Bronchial epithelial cell (primary cell): ENCODE data around the gene CCL27. TPM values are rescaled to one million over a fixed set of nuclear protein-coding genes. Genes with fewer than 3 reads are reported as not detected.

ENCODE experiments used
- DNase-seq: peaks from one replicate; pipeline ENCODE4 v3.0.0-alpha.2; 2010; ENCODE audit warnings: low read depth
- FAIRE-seq: peaks from 2 replicates; lab custom pipeline; 2011; peaks lifted over from hg19 to GRCh38; lab: Jason Lieb, UNC
- H3K27me3 ChIP-seq: 2 replicates; pipeline ENCODE4 v1.5.1; 2011; ENCODE audit warnings: low read length; ENCODE audit not compliant: control insufficient read depth, insufficient read depth
- H3K36me3 ChIP-seq: 2 replicates; pipeline ENCODE4 v1.5.1; 2011; ENCODE audit warnings: low read length; ENCODE audit not compliant: control insufficient read depth, insufficient read depth
- H3K4me3 ChIP-seq: 2 replicates; pipeline ENCODE4 v1.5.1; 2011; ENCODE audit warnings: mild to moderate bottlenecking, low read depth, low read length, control low read depth
- total RNA-seq: library from RNA; depleted of rRNA; stranded (reverse); fragments of >200 nt; gene quantifications from 2 replicates; pipeline ENCODE4 v1.2.1, GENCODE V29; 2014
- TF ChIP-seq, protein P1 (sequence below): IDR thresholded peaks from 2 replicates; pipeline ENCODE4 v1.5.1; 2011; ENCODE audit warnings: mild to moderate bottlenecking, moderate library complexity, low read length, control low read depth, inconsistent platforms; ENCODE audit not compliant: insufficient read depth, severe bottlenecking

Gene CCL27
- total RNA-seq, 1 donor from 2014 or later, result 0.26 TPM

DNA sequence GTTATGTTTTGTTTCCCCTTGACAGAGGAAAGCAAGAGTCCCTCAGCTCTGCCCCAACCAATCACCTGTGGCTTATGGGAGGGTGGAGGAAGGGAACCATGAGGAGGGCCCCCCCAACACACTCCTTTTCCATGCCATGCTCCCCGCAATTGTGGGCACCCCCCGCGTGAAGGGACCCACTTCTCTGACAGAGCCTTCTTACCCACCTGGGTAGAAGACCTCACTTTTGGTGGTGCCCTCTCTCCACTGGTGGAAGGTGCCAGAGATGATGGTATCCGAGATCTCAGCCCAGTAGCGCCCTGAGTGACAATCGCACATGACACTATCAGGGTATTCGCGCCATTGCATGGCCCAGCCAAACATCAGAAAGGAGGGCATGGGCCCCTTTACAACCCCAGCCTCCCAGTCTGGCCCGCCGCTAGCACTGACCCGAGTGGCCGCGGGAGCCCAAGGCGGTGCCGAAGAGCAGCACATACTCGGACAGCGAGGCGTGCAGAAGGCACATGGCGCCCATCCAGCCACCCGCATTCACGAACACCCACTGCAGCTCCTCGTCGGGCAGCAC lies 25.6 kb downstream of the CCL27 start:
- no peak for FAIRE-seq
- no peaks in the 10 kb centered on the region for H3K27me3 ChIP-seq
- TF ChIP-seq, protein P1, sequence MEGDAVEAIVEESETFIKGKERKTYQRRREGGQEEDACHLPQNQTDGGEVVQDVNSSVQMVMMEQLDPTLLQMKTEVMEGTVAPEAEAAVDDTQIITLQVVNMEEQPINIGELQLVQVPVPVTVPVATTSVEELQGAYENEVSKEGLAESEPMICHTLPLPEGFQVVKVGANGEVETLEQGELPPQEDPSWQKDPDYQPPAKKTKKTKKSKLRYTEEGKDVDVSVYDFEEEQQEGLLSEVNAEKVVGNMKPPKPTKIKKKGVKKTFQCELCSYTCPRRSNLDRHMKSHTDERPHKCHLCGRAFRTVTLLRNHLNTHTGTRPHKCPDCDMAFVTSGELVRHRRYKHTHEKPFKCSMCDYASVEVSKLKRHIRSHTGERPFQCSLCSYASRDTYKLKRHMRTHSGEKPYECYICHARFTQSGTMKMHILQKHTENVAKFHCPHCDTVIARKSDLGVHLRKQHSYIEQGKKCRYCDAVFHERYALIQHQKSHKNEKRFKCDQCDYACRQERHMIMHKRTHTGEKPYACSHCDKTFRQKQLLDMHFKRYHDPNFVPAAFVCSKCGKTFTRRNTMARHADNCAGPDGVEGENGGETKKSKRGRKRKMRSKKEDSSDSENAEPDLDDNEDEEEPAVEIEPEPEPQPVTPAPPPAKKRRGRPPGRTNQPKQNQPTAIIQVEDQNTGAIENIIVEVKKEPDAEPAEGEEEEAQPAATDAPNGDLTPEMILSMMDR, result no peak

GRCh38 chr9:34635556-34635955 lies 26.9 kb downstream of the CCL27 start:
- no peak for DNase-seq
- no peak overlapping the region for H3K4me3 ChIP-seq
- TF ChIP-seq, protein P1, result no peak
- no peak for FAIRE-seq
- no peaks in the 10 kb centered on the region for H3K27me3 ChIP-seq
- H3K36me3 ChIP-seq, result peaks cover 4% of the 10 kb centered on the region

More for the DNA sequence above, 25.6 kb downstream of the CCL27 start:
- Histone ChIP-seq H3K4me3 (peak overlapping the region; percentile 82), H3K36me3 (peaks cover 4% of the 10 kb centered on the region)
- DNase-seq, result no peak

DNA sequence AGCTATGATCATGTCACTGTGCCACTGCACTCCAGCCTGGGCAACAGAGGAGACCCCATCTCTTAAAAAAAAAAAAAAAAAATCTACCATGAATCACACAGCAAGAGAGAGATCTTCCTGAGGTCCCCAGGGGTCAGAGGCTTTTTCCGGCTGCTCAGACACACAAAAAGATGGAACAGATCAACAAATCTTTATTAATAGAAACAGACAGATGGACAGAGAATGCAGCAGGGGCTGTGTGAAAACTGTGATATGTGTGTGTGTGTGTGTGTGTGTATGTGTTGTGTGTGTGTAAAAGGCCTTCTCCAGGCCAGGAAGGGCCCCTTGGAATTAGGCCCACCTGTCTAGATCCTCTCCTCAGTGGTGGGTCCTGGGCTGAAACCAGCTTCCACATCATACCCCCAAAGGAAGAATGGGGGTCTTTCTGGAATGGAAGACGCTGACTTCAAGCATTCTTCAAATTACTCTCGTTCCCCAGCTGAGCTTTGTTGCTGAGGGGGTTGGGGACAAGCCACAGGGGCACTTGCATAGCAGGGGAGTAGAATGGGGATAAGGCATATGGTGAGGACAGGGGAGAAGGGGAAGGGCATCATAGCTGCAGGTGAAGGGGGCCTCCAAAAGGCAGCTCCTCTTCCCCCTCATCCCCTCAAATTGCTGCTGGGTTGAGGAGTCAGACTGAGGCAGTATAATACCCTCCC lies 27.8 kb downstream of the CCL27 start:
- no peak overlapping the region for H3K4me3 ChIP-seq
- TF ChIP-seq, protein P1, result no peak
- DNase-seq (no peak), FAIRE-seq (no peak)
- H3K27me3 ChIP-seq, result peaks cover 3% of the 10 kb centered on the region
- peaks cover 4% of the 10 kb centered on the region for H3K36me3 ChIP-seq

- Histone ChIP-seq H3K36me3 (peaks cover 4% of the 10 kb centered on the region), H3K4me3 (no peak overlapping the region), H3K27me3 (peaks cover 8% of the 10 kb centered on the region)
- TF ChIP-seq, protein P1, result peak; percentile 82
- DNase-seq, result peak; percentile 59
- FAIRE-seq, result peak; percentile 89
Measured at GRCh38 chr9:34633851-34634550, 28.5 kb downstream of the CCL27 start.

- no peak for DNase-seq
- Histone ChIP-seq H3K36me3 (peaks cover 4% of the 10 kb centered on the region), H3K4me3 (no peak overlapping the region), H3K27me3 (peaks cover 14% of the 10 kb centered on the region)
- TF ChIP-seq, protein P1, result no peak
- no peak for FAIRE-seq
Measured at GRCh38 chr9:34633166-34633565, 29.3 kb downstream of the CCL27 start.
